ENCODE data around the gene VAMP3.

VAMP3 gene

DNA sequence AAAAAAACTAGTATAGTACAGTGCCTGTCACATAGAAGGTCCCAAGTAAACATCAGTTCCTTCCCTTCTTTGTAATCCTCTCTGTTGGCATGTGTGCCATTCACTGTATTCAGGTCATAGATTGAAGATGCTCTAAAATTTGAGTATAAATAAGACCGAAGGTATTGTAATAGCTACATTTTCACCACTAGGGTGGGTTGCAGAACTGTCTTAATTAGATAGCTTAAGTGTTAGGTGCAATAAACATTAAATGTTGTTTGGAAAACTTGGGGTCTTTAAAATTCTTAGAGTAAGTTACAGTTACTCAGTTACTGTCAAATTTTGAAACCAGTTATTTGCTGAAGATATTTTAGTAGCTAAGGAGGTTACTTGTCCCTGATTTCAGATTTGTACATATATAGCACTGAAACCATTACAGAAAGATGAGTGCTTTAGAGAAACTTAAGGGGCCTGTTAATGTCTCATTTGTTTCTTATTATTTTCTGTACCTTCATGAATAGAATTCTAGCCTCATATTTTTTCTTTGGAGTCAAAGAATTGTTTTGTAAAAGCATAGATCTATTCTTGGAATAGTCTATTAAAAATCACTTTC is 37.3 kb downstream of the VAMP3 start:
- TF ChIP-seq EZH2 (IDR thresholded peaks at IDR 0.05; ENCODE audit: borderline replicate concordance, low read depth, low read length, severe bottlenecking): no peak
- TF ChIP-seq, protein P1, sequence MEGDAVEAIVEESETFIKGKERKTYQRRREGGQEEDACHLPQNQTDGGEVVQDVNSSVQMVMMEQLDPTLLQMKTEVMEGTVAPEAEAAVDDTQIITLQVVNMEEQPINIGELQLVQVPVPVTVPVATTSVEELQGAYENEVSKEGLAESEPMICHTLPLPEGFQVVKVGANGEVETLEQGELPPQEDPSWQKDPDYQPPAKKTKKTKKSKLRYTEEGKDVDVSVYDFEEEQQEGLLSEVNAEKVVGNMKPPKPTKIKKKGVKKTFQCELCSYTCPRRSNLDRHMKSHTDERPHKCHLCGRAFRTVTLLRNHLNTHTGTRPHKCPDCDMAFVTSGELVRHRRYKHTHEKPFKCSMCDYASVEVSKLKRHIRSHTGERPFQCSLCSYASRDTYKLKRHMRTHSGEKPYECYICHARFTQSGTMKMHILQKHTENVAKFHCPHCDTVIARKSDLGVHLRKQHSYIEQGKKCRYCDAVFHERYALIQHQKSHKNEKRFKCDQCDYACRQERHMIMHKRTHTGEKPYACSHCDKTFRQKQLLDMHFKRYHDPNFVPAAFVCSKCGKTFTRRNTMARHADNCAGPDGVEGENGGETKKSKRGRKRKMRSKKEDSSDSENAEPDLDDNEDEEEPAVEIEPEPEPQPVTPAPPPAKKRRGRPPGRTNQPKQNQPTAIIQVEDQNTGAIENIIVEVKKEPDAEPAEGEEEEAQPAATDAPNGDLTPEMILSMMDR (IDR thresholded peaks at IDR 0.05; ENCODE audit: borderline replicate concordance, extremely low read depth, low read length, poor library complexity, severe bottlenecking): peak; percentile 64

DNA sequence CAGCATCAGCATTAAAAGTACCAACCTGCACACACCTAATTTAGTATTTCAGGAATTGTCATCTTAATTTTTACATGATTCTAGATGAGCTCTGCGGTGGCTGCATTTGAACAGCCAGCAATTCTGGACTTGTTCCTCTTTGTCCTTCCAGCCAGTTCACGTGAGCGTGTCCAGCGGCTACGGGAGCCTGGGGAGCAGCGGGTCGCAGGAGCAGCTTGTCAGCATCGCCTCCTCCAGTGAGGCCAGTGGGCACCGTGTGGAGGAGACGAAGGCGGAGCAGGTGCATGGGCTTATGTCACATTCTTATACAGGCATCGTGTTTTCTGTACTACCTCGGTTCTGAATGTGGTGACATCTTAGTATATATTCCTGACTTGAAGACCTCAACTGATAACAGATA is 38.6 kb downstream of the VAMP3 start:
- peaks cover 12% of the 10 kb centered on the region for H3K9me3 ChIP-seq (ENCODE audit: insufficient read depth, low read length, severe bottlenecking)
- no peak overlapping the region for H3K27ac ChIP-seq (ENCODE audit: low read length)
- no peaks in the 10 kb centered on the region for H3K79me2 ChIP-seq (ENCODE audit: insufficient read depth, low read length)
- no peak overlapping the region for H3K4me2 ChIP-seq (ENCODE audit: insufficient read depth, low read length)
- DNase-seq (no peak), ATAC-seq (ENCODE audit: insufficient read depth, low read depth) (no peak)
- H3K4me3 ChIP-seq (ENCODE audit: low read depth in 1 of 2, low read length in 2 of 2): no peak overlapping the region
- H3K9ac ChIP-seq (ENCODE audit: low read depth, low read length): no peak overlapping the region
- no peaks in the 10 kb centered on the region for H4K20me1 ChIP-seq (ENCODE audit: insufficient read depth, low read length)
- H3K4me1 ChIP-seq (ENCODE audit: insufficient read depth, low read length): no peaks in the 10 kb centered on the region
- H3K27me3 ChIP-seq (ENCODE audit: insufficient read depth, low read length, poor library complexity): no peaks in the 10 kb centered on the region
- TF ChIP-seq, protein P1 (IDR thresholded peaks at IDR 0.05; ENCODE audit: borderline replicate concordance, extremely low read depth, low read length, poor library complexity, severe bottlenecking): no peak
- no peak for TF ChIP-seq EZH2 (IDR thresholded peaks at IDR 0.05; ENCODE audit: borderline replicate concordance, low read depth, low read length, severe bottlenecking)
- no peak overlapping the region for H2AFZ ChIP-seq (ENCODE audit: low read depth, low read length)
- no peaks in the 10 kb centered on the region for H3K36me3 ChIP-seq (ENCODE audit: insufficient read depth, low read length)

More for the DNA sequence above, 37.3 kb downstream of the VAMP3 start:
- no peaks in the 10 kb centered on the region for H3K79me2 ChIP-seq (ENCODE audit: insufficient read depth, low read length)
- no peak for ATAC-seq (ENCODE audit: insufficient read depth, low read depth)
- H3K36me3 ChIP-seq (ENCODE audit: insufficient read depth, low read length): no peaks in the 10 kb centered on the region
- peaks cover 4% of the 10 kb centered on the region for H3K9me3 ChIP-seq (ENCODE audit: insufficient read depth, low read length, severe bottlenecking)
- H3K27me3 ChIP-seq (ENCODE audit: insufficient read depth, low read length, poor library complexity): no peaks in the 10 kb centered on the region
- H3K9ac ChIP-seq (ENCODE audit: low read depth, low read length): no peak overlapping the region
- DNase-seq: no peak
- H2AFZ ChIP-seq (ENCODE audit: low read depth, low read length): no peak overlapping the region
- H3K4me1 ChIP-seq (ENCODE audit: insufficient read depth, low read length): no peaks in the 10 kb centered on the region
- no peaks in the 10 kb centered on the region for H4K20me1 ChIP-seq (ENCODE audit: insufficient read depth, low read length)
- H3K27ac ChIP-seq (ENCODE audit: low read length): no peak overlapping the region
- H3K4me3 ChIP-seq (ENCODE audit: low read depth in 1 of 2, low read length in 2 of 2): no peak overlapping the region
- H3K4me2 ChIP-seq (ENCODE audit: insufficient read depth, low read length): no peak overlapping the region

DNA sequence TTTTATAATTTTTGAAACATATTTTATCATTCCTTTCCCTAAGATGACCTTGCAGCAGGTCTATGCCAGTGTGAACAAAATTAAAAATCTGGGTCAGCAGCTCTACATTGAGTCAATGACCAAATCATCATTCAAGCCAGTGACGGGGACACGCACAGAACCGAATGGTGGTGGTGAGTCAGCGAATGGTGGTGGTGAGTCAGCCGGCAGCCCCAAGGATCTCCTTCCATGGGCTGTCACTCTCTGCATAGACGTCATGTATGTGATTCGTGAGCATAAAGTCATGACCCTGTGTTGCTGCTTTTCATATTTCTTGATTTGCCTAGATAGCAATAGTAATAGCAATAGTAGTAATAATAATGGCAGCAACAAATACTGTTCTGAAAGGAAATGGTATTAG is 39.3 kb downstream of the VAMP3 start:
- ATAC-seq (ENCODE audit: insufficient read depth, low read depth) (no peak), DNase-seq (no peak)
- no peak overlapping the region for H3K27ac ChIP-seq (ENCODE audit: low read length)
- no peaks in the 10 kb centered on the region for H4K20me1 ChIP-seq (ENCODE audit: insufficient read depth, low read length)
- H3K4me3 ChIP-seq (ENCODE audit: low read depth in 1 of 2, low read length in 2 of 2): no peak overlapping the region
- peaks cover 12% of the 10 kb centered on the region for H3K9me3 ChIP-seq (ENCODE audit: insufficient read depth, low read length, severe bottlenecking)
- no peaks in the 10 kb centered on the region for H3K36me3 ChIP-seq (ENCODE audit: insufficient read depth, low read length)
- no peak overlapping the region for H3K9ac ChIP-seq (ENCODE audit: low read depth, low read length)
- H3K4me2 ChIP-seq (ENCODE audit: insufficient read depth, low read length): no peak overlapping the region
- H3K27me3 ChIP-seq (ENCODE audit: insufficient read depth, low read length, poor library complexity): no peaks in the 10 kb centered on the region
- no peaks in the 10 kb centered on the region for H3K79me2 ChIP-seq (ENCODE audit: insufficient read depth, low read length)
- no peaks in the 10 kb centered on the region for H3K4me1 ChIP-seq (ENCODE audit: insufficient read depth, low read length)
- no peak overlapping the region for H2AFZ ChIP-seq (ENCODE audit: low read depth, low read length)
- TF ChIP-seq, protein P1 (IDR thresholded peaks at IDR 0.05; ENCODE audit: borderline replicate concordance, extremely low read depth, low read length, poor library complexity, severe bottlenecking): no peak

DNA sequence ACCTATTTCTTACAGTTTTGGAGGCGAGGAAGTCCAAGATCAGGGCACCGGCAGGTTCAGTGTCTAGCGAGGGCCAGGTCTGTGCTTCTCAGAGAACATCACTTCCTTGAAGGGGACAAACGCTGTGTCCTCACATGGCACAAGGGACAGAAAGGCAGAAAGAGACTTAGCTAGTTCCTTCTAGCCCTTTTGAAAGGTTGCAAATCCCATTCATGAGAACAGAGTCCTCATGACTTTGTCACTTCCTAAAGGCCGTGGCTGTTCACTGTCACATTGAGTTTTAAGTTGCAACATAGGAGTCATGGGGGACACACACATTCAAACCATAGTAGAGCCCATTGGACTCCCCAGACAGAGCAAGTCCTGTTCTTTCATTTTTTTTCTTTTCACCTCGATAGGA is 40.4 kb downstream of the VAMP3 start:
- H2AFZ ChIP-seq (ENCODE audit: low read depth, low read length): no peak overlapping the region

More for the DNA sequence above, 40.4 kb downstream of the VAMP3 start:
- TF ChIP-seq, protein P1 (IDR thresholded peaks at IDR 0.05; ENCODE audit: borderline replicate concordance, extremely low read depth, low read length, poor library complexity, severe bottlenecking): no peak
- TF ChIP-seq EZH2 (IDR thresholded peaks at IDR 0.05; ENCODE audit: borderline replicate concordance, low read depth, low read length, severe bottlenecking): no peak
- no peak overlapping the region for H3K9ac ChIP-seq (ENCODE audit: low read depth, low read length)
- H4K20me1 ChIP-seq (ENCODE audit: insufficient read depth, low read length): no peaks in the 10 kb centered on the region
- DNase-seq (no peak), ATAC-seq (ENCODE audit: insufficient read depth, low read depth) (no peak)
- H3K79me2 ChIP-seq (ENCODE audit: insufficient read depth, low read length): no peaks in the 10 kb centered on the region
- H3K4me3 ChIP-seq (ENCODE audit: low read depth in 1 of 2, low read length in 2 of 2): no peak overlapping the region
- H3K27me3 ChIP-seq (ENCODE audit: insufficient read depth, low read length, poor library complexity): no peaks in the 10 kb centered on the region
- H3K36me3 ChIP-seq (ENCODE audit: insufficient read depth, low read length): no peaks in the 10 kb centered on the region
- H3K9me3 ChIP-seq (ENCODE audit: insufficient read depth, low read length, severe bottlenecking): peaks cover 12% of the 10 kb centered on the region
- no peak overlapping the region for H3K4me2 ChIP-seq (ENCODE audit: insufficient read depth, low read length)
- H3K27ac ChIP-seq (ENCODE audit: low read length): no peak overlapping the region
- no peaks in the 10 kb centered on the region for H3K4me1 ChIP-seq (ENCODE audit: insufficient read depth, low read length)
